ENCODE measurements around the gene ANO1.

ANO1 gene

GRCh38 chr11:70074746-70075145 lies 3.4 kb upstream of the ANO1 start:
- no peak for DNase-seq

GRCh38 chr11:70075836-70076235 lies 2.3 kb upstream of the ANO1 start:
- DNase-seq = no peak

- DNase-seq = no peak
These were observed 1.6 kb upstream of the ANO1 start for GRCh38 chr11:70076461-70076931.

- DNase-seq = no peak
These were observed 564 bp upstream of the ANO1 start for GRCh38 chr11:70077411-70078094.

- DNase-seq = no peak
These were observed 882 bp downstream of the ANO1 start for GRCh38 chr11:70078781-70079616.

GRCh38 chr11:70079691-70080090 lies 1.6 kb downstream of the ANO1 start:
- DNase-seq = no peak

- no peak for DNase-seq
These were observed 2.6 kb downstream of the ANO1 start for GRCh38 chr11:70080763-70081162.

GRCh38 chr11:70082829-70083228 lies 4.7 kb downstream of the ANO1 start:
- DNase-seq = no peak

- DNase-seq = no peak
These were observed 6.2 kb downstream of the ANO1 start for GRCh38 chr11:70084046-70084984.

- no peak for DNase-seq
These were observed 8.0 kb downstream of the ANO1 start for GRCh38 chr11:70085815-70086769.

- DNase-seq = no peak
These were observed 9.5 kb downstream of the ANO1 start for GRCh38 chr11:70087446-70088167.

- no peak for DNase-seq
These were observed 10.7 kb downstream of the ANO1 start for GRCh38 chr11:70088735-70089250.

- no peak for DNase-seq
These were observed 11.5 kb downstream of the ANO1 start for GRCh38 chr11:70089631-70090030.

- no peak for DNase-seq
These were observed 12.9 kb downstream of the ANO1 start for GRCh38 chr11:70090961-70091381.

GRCh38 chr11:70091638-70092037 lies 13.5 kb downstream of the ANO1 start:
- DNase-seq = no peak

- DNase-seq = no peak
These were observed 15.0 kb downstream of the ANO1 start for GRCh38 chr11:70092959-70093715.

GRCh38 chr11:70095541-70096252 lies 17.6 kb downstream of the ANO1 start:
- DNase-seq = no peak

GRCh38 chr11:70097783-70098563 lies 19.9 kb downstream of the ANO1 start:
- DNase-seq = no peak

GRCh38 chr11:70098936-70099335 lies 20.8 kb downstream of the ANO1 start:
- DNase-seq = no peak

Data from activated CD8-positive, alpha-beta memory T cell treated with anti-CD3 and anti-CD28 coated beads for 24 hours (primary cell).